Measurements from ENCODE around the gene GALNT7.
"Not testable (repeated sequence)": the region's sequence is repeated elsewhere in the genome, so short reads cannot be mapped to it uniquely, and the experiment has no call there.

Gene GALNT7

DNA sequence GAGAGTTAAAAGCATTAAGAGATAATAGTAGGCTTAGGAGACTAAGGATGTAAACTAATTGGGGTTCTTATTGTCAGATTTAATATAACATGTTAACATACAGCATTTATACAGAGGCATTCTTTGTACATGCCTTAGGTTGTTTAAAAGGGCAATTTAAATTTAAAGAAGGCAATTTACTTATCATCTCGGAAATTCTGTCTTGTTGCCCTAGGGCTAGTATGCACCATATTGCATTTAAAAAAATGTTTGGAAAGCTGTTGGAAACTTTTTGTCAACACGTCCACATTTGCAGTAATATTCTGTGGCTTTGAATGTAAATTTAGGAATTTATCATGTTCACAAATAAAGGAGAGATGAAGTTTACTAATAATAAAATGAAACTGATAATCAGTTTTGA is 25.5 kb downstream of the GALNT7 start:
- no peak for DNase-seq (ENCODE audit: low read depth)

GRCh38 chr4:173195109-173195508 is 26.5 kb downstream of the GALNT7 start:
- no peak for DNase-seq (ENCODE audit: low read depth)

DNA sequence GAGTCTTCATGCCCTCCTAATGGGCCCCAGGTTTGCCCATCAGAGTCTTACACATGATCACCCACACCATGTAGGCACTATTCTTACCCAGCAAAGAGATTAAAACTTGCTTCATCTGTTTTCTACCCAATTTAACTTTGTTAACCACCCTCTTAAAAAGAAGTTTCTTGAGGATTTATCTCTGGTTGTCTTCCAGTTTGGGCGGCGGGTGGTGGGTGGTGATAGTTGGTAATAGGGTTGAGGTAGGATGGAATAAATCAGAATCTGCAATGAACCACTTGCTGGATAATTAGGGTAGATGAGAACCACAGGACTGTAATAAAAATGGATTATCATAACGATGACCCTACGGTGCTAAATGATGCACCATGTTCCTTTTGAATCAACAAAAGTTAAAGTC is 30.9 kb downstream of the GALNT7 start:
- DNase-seq (ENCODE audit: low read depth) = no peak

GRCh38 chr4:173200103-173200884 is 31.7 kb downstream of the GALNT7 start:
- DNase-seq (ENCODE audit: low read depth) = no peak

DNA sequence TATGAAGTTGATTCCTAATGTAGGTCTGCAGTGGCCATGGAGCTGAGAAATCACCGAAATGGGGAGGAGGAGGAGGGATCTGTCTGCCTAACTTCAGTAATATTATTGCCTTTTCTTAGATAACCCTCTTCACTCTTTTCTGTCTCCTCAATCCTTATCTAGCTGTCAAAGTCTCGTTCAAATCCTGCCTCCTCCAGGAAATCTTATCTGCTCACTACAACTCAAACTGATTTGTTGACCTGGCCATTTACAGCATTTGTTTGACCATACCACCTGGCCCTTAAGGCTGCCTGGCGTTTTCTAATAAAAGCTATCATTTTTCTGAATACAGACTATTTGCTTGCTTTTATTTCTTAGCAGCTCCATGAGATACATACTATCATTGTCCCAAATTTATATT is 33.8 kb downstream of the GALNT7 start:
- DNase-seq (ENCODE audit: low read depth) = no peak

DNA sequence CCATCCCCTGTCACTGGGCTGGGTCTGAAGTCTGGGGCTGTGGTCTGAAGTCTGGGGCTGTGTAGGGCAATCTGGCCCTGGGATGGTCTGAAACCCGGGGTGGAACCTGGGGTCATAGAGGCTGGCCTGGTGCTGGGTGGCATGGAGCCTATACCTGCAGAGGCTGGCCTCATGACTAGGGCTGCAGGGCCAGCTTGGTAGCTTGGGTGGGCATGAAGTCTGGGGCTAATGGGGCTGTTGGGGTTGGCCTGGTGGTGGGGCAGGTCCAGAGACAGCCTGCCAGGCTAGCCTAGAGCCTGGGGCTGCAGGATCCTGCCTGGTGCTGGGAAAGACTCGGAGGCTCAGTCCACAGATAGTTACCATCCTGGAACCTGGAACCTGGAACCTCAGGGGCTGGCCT is 37.0 kb downstream of the GALNT7 start:
- DNase-seq (ENCODE audit: low read depth) = no peak

GRCh38 chr4:173208420-173208819 is 39.8 kb downstream of the GALNT7 start:
- no peak for DNase-seq (ENCODE audit: low read depth)

DNA sequence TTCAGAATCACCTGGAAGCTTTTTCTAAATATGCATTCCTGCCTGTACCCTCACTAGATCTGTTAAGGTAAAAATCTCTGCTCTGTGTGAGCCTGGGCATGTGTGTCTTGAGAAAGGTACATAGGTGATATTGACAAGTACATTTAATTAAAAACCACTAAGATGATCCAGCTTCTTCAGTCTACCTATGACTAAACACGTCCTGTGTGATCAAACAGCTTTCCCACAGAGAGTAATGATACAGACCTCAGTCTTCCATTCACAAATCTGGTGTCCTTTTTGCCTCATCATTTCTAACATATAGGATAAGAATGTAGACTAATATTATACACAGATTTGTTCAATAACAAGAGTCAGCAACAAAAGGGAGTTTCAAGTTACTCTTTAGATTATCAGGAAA is 42.6 kb downstream of the GALNT7 start:
- DNase-seq (ENCODE audit: low read depth) = no peak

- DNase-seq (ENCODE audit: low read depth) = no peak
These were observed 43.2 kb downstream of the GALNT7 start for GRCh38 chr4:173211838-173212237.

DNA sequence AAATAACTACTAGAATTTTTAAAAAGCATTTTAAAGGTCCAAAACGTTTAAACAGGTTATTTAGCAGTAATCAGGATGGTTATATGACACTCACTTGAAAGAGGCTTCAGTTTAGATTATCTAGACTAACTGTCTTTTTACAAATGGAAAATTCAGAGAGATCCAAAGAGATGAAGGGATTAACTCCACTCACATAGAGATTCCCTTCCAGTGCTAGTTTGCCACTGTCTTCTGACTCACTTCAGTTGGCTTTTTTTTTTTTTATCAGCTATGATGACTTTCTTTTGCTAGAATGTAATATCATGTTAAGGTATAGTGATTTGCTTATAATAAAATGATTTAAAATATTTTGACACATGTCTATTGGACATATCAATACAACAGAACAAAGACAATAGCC is 43.8 kb downstream of the GALNT7 start:
- DNase-seq (ENCODE audit: low read depth) = no peak

DNA sequence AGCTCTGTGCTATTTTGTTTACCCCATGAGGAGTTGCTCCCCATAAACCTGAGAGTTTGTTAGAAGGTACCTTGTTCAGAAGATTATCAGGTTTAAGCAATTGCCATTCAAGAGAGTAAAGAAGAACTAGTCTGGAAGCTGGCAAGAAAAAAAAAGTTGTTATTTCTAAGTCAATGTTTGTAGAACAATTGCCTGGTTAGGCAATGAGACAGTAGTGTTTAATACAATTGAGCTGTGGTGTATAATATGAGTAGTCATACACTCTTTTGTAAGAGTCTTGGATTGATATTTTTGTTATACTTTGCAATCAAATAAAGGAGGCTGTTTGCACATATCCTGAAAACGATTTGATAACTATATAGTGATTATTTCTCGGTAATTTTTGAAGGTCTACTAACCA is 44.7 kb downstream of the GALNT7 start:
- DNase-seq (ENCODE audit: low read depth) = no peak

DNA sequence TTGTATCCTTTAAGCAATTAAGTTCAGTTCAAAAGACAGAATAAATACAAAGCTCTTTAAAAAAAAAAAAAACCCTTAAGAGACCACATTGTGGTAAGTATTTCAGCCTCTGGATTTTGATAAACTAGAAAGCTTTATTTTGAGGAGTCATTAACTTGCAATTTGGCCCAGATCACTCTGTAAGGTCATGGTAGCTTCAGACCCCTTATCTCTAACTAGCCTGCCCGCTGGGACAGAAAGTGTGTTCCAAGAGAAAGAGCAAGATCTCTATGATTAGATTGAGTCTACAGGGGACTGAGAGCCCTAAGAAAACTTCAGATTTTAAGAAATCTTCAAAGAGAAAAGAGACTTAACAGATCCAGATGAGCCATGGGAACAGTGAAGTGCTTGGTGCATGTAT is 45.6 kb downstream of the GALNT7 start:
- DNase-seq (ENCODE audit: low read depth) = no peak

DNA sequence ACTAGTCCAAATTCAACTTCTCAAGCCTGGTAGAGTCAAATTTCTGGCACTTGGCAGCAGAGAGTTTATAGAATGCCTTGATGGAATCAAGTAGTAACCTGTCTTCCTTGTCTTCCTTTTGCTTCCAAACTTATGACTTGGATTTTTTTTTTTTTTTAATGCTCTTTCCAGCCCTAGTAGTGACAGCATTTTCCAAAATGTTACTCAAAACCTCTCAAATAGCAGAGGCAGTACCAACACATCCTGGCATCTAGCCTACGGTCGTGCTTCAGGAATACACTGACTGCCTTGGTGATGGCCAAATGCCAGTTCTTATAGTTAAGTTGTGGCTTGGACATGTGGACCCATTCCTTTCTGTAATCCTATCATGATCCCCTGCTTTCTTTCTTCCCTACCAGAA is 46.0 kb downstream of the GALNT7 start:
- no peak for DNase-seq (ENCODE audit: low read depth)

- no peak for DNase-seq (ENCODE audit: low read depth)
These were observed 48.5 kb downstream of the GALNT7 start for GRCh38 chr4:173217075-173217474.

DNA sequence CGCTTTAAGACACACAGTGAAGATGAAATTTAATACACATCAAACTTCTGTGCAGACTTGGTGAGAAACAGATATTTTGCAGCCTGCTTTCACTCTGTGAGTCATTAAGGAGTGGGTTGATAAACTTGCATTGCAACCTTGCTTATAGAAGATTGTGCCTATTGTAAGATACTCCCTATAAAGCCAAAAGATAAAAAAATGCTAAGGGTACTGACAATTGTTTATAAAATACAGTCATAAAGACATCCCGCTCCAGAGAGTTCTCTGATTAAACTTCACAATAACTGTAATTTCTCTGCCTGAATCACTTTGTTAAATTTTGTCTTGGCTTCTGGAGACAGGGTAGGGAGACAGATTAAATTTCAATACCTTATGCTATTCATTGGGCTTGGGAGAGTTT is 49.1 kb downstream of the GALNT7 start:
- DNase-seq (ENCODE audit: low read depth) = no peak

DNA sequence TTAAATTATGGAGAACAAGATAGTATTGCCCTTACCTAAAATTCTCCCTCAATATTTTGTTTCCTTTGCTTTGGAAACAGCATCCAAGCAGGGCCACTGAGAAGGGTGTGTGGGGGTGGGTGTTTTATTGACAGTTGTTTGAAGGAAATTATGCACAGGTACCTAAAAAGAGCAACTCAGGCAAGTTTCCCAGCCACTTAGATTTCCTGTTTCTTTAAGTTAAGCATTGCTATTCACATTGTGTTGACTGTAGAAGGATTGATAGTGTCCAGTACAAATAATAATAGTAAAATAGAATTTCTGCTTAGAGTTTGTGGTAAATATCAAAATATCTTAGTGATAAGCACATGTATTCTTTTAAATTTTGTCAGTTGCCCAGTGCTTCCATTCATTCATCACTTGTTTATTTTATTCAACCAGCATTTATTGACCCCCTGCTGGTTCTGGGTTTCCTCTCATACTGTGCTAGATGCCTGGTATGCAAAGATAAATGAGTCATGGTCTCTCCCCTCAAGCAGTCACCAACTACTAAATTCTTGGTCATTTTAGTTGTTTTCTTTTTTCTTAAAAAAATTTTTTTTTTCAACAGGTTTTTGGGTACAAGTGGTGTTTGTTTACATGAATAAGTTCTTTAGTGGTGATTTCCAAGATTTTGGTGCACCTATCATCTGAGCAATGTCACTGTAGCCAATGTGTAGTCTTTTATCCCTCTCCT is 50.0 kb downstream of the GALNT7 start:
- DNase-seq (ENCODE audit: low read depth) = no peak

- not testable (repeated sequence) for DNase-seq (ENCODE audit: low read depth)
These were observed 50.5 kb downstream of the GALNT7 start for GRCh38 chr4:173219126-173219437.

DNA sequence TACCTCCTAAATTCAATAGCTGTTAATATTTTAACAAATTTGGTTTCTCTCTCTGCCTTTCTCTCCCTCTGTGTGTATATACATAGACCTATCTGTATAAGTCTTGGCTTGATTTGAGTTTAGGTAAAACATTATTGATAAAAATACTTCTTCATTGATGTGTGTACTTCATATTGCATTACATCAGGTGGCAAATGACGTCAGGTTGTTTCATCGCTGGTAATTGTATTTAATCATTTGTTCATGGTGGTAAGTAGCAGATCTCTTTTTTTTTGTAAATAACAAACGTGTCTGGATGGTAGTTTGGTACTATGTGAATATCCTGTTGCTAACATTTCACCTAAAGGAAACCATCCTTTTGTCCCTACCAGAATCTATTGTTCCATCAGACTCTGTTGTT is 55.1 kb downstream of the GALNT7 start:
- DNase-seq (ENCODE audit: low read depth) = no peak

- DNase-seq (ENCODE audit: low read depth) = no peak
These were observed 57.8 kb downstream of the GALNT7 start for GRCh38 chr4:173226401-173226888.

DNA sequence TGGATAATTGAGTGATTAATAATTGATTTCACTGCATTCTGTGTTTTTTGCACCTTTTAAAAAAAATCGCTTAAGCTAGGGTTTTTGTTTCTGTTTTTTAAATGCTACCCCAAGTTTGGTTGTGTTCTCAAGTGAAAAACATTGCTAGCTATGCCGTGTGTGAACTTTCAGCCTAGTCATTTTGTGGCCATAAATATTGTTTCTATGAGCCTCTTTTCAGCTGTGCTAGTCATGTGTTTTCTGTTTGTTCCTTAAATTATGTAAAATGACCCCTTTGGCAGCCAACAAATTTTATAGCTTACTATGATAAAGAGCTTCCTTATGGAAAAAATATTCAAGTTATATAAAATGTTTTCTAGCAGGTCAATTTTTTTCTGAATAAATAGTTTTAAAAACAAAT is 59.1 kb downstream of the GALNT7 start:
- no peak for DNase-seq (ENCODE audit: low read depth)

DNA sequence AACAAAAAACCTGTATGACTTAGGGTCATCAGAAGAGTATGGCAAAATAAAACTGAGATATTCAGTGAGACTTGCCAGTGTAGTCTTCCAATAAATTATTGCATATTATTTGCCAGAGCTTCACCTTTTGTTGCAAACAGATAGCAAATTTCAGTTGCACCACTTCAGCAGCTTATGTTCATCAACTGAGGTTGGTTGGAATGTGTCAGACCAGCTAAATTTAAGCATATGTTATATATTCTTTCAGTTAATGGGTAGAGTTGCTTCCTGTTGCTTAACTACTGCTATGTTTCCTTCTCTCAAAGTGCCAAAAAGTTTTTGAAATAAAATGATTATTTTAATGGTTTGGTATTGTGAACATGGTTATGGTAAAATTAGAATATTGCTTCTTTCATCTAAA is 61.5 kb downstream of the GALNT7 start:
- no peak for DNase-seq (ENCODE audit: low read depth)

DNA sequence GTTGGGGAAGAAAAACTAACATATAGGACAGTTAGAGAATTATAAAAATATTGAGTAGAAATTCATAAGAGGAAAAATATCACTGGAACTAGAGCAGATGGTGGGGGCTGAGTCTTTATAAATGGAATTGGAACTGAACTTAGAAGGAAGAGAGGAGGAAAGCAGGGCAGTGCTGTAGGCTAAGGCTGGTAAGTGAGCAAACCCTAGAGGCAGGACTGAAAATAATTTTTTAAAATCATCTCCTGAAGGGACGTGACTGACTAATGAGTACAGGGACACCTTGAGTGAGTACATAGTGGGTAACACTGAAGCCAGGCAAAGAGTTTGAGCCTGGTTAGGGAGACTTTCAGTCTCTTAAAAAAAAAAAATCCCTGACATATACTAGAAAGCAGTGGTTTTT is 63.3 kb downstream of the GALNT7 start:
- DNase-seq (ENCODE audit: low read depth) = no peak

- no peak for DNase-seq (ENCODE audit: low read depth)
These were observed 65.2 kb downstream of the GALNT7 start for GRCh38 chr4:173233857-173234256.

- DNase-seq (ENCODE audit: low read depth) = no peak
These were observed 66.4 kb downstream of the GALNT7 start for GRCh38 chr4:173235050-173235449.

All from stimulated activated CD8-positive, alpha-beta memory T cell treated with anti-CD3 and anti-CD28 coated beads, Interleukin-15, amount 100 ng/mL, for 1 hour (primary cell).